Endothelial cell of umbilical vein (primary cell): ENCODE results near the gene ESAM.

ENCODE experiments used
- EZH2 ChIP-seq: IDR thresholded peaks from 2 replicates; pipeline ENCODE4 v1.6.1; 2012; ENCODE audit warnings: borderline replicate concordance, low read depth, mild to moderate bottlenecking, moderate library complexity, low read length, inconsistent platforms; ENCODE audit not compliant: severe bottlenecking
- JUN ChIP-seq: IDR thresholded peaks from 2 replicates; pipeline ENCODE4 v1.6.1; 2011; ENCODE audit warnings: borderline replicate concordance, low read depth; ENCODE audit not compliant: insufficient read length, insufficient read depth
- MYC ChIP-seq: IDR thresholded peaks from one replicate; pipeline ENCODE4 v1.6.1; 2011; ENCODE audit warnings: mild to moderate bottlenecking, low read depth, low read length
- POLR2A ChIP-seq: IDR thresholded peaks from 2 replicates; pipeline ENCODE4 v1.6.1; 2012; ENCODE audit warnings: low read depth, mild to moderate bottlenecking, control low read depth, low read length
- POLR2AphosphoS5 ChIP-seq: IDR thresholded peaks from 2 replicates; pipeline ENCODE4 v1.6.1; 2012; ENCODE audit warnings: low read depth, mild to moderate bottlenecking, control low read depth, low read length, moderate library complexity; ENCODE audit not compliant: insufficient read depth
- TF ChIP-seq, protein P1 (sequence below), 2 donors: IDR thresholded peaks; 1 replicate in 1 of 2; 2 replicates in 1 of 2; pipeline ENCODE4 v1.5.1; 2011; ENCODE audit warnings: low read length in 2 of 2, mild to moderate bottlenecking in 2 of 2, moderate library complexity in 2 of 2, control low read depth in 1 of 2, inconsistent platforms in 1 of 2, low read depth in 1 of 2; ENCODE audit not compliant: insufficient read depth in 1 of 2; ENCODE audit errors: extremely low read depth in 1 of 2
- TF ChIP-seq, protein P2 (sequence below): IDR thresholded peaks from 2 replicates; pipeline ENCODE4 v1.6.1; 2011; ENCODE audit not compliant: insufficient read depth, insufficient read length

DNA sequence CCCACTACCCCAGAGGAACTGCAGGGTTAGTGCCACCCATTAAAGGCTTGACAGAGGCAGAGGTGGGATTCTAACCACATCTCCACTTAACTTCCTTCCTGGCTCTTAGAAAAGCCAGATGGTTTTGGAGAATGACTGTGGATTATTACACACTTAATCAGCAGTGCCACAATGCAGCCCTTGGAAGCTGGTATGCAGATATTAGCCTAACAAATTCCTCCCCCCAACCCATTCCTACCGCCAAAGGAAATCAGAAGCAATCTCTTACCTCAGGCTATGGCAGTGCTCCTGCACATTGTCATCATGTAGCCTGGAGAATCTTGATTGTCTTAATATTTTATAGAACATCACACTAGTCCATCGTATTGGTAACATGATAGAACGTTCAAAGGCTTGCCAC is 45.5 kb downstream of the ESAM start:
- TF ChIP-seq, protein P1, sequence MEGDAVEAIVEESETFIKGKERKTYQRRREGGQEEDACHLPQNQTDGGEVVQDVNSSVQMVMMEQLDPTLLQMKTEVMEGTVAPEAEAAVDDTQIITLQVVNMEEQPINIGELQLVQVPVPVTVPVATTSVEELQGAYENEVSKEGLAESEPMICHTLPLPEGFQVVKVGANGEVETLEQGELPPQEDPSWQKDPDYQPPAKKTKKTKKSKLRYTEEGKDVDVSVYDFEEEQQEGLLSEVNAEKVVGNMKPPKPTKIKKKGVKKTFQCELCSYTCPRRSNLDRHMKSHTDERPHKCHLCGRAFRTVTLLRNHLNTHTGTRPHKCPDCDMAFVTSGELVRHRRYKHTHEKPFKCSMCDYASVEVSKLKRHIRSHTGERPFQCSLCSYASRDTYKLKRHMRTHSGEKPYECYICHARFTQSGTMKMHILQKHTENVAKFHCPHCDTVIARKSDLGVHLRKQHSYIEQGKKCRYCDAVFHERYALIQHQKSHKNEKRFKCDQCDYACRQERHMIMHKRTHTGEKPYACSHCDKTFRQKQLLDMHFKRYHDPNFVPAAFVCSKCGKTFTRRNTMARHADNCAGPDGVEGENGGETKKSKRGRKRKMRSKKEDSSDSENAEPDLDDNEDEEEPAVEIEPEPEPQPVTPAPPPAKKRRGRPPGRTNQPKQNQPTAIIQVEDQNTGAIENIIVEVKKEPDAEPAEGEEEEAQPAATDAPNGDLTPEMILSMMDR (IDR thresholded peaks at IDR 0.05; ENCODE audit: extremely low read depth in 1 of 2, insufficient read depth in 1 of 2, low read depth in 1 of 2, low read length in 2 of 2), result no peak
- TF ChIP-seq EZH2 (no peak), POLR2A (no peak), MYC (no peak), POLR2AphosphoS5 (no peak), JUN (no peak)
- TF ChIP-seq, protein P2, sequence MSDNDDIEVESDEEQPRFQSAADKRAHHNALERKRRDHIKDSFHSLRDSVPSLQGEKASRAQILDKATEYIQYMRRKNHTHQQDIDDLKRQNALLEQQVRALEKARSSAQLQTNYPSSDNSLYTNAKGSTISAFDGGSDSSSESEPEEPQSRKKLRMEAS, result no peak
